Thymus (tissue), 11 donors: ENCODE data around the gene MRM2. TPM values are rescaled to one million over a fixed set of nuclear protein-coding genes. Genes with fewer than 3 reads are reported as not detected.
A peak's percentile ranks its signal among the peaks of the same experiment; 100 is the strongest.

Experiments used
- DNase-seq, 9 donors: peaks; one replicate each; pipeline ENCODE4 v3.0.0-alpha.2; 2013; ENCODE audit warnings: low spot score in 9 of 9, low read depth in 6 of 9, missing footprints in 1 of 9
- H3K27ac ChIP-seq, 2 donors: one replicate each; pipeline ENCODE4 v1.5.1; 2013; ENCODE audit warnings: control low read depth in 1 of 2, low read depth in 1 of 2, low read length in 1 of 2, mild to moderate bottlenecking in 1 of 2, moderate library complexity in 1 of 2
- H3K27me3 ChIP-seq, 2 donors: one replicate each; pipeline ENCODE4 v1.5.1; 2013; ENCODE audit warnings: low read length in 1 of 2; ENCODE audit not compliant: control insufficient read depth in 2 of 2, insufficient read depth in 1 of 2
- H3K36me3 ChIP-seq, 2 donors: one replicate each; pipeline ENCODE4 v1.5.1; 2013; ENCODE audit warnings: low read length in 1 of 2, mild to moderate bottlenecking in 1 of 2, moderate library complexity in 1 of 2; ENCODE audit not compliant: control insufficient read depth in 2 of 2, insufficient read depth in 2 of 2
- H3K4me1 ChIP-seq, 2 donors: one replicate each; pipeline ENCODE4 v1.5.1; 2013; ENCODE audit warnings: low read length in 2 of 2; ENCODE audit not compliant: control insufficient read depth in 2 of 2, insufficient read depth in 2 of 2
- H3K4me3 ChIP-seq, 2 donors: one replicate each; pipeline ENCODE4 v1.5.1; 2013; ENCODE audit warnings: low read length in 2 of 2, control low read depth in 1 of 2, mild to moderate bottlenecking in 1 of 2
- H3K9me3 ChIP-seq, 2 donors: one replicate each; pipeline ENCODE4 v1.5.1; 2013; ENCODE audit warnings: low read length in 1 of 2, mild to moderate bottlenecking in 1 of 2; ENCODE audit not compliant: control insufficient read depth in 2 of 2, insufficient read depth in 1 of 2
- WGBS: extraction: QIAGEN DNeasy Blood & Tissue Kit; methylation state at CpG from one replicate; pipeline ENCODE4 v1.1.7; 2013; 5-methylcytosine and 5-hydroxymethylcytosine counted together
- polyA plus RNA-seq: library from polyadenylated mRNA; stranded (reverse); fragments of 200-250 nt; gene quantifications from one replicate; pipeline ENCODE4 v1.2.3, GENCODE V29; 2013
- total RNA-seq: library from RNA; stranded (reverse); fragments of 120-200 nt; gene quantifications from one replicate; pipeline ENCODE4 v1.2.4, GENCODE V29; 2013
- donor health status: healthy.

MRM2 gene
- total and polyA plus RNA-seq, 2 donors, result 24.6 to 28.2 TPM

- H3K27me3 ChIP-seq, result no peaks in the 10 kb centered on the region
- peaks cover 18 to 67% of the 10 kb centered on the region in 2 donors for H3K4me1 ChIP-seq
- peaks cover 15 to 25% of the 10 kb centered on the region in 2 donors for H3K36me3 ChIP-seq
- DNase-seq, result no peak
- H3K4me3 ChIP-seq, result no peak overlapping the region
- H3K9me3 ChIP-seq, result no peaks in the 10 kb centered on the region
- WGBS, result 90% methylated on average over 25 of the region's 25 CpGs
- no peak overlapping the region for H3K27ac ChIP-seq
These were observed 2.5 kb upstream of the MRM2 start for GRCh38 chr7:2244404-2244995.

- H3K9me3 ChIP-seq, result no peaks in the 10 kb centered on the region
- no peaks in the 10 kb centered on the region for H3K27me3 ChIP-seq
- WGBS, result 95% methylated on average over 12 of the region's 12 CpGs
- H3K4me3 ChIP-seq, result no peak overlapping the region
- peaks cover 13 to 57% of the 10 kb centered on the region in 2 donors for H3K4me1 ChIP-seq
- H3K36me3 ChIP-seq, result peaks cover 24 to 30% of the 10 kb centered on the region in 2 donors
- no peak for DNase-seq
- H3K27ac ChIP-seq, result no peak overlapping the region
These were observed 1.5 kb upstream of the MRM2 start for GRCh38 chr7:2243458-2243857.

GRCh38 chr7:2242541-2243429 is 780 bp upstream of the MRM2 start:
- 46% methylated on average over 21 of the region's 21 CpGs for WGBS
- H3K4me1 ChIP-seq, result peaks cover 13 to 54% of the 10 kb centered on the region in 2 donors
- no peaks in the 10 kb centered on the region for H3K9me3 ChIP-seq
- H3K36me3 ChIP-seq, result peaks cover 25 to 31% of the 10 kb centered on the region in 2 donors
- peak in 2 of 9 donors; percentile 28 to 51 for DNase-seq
- H3K4me3 ChIP-seq, result peak overlapping the region; percentile 92 to 96
- peak overlapping the region; percentile 64 to 79 for H3K27ac ChIP-seq
- H3K27me3 ChIP-seq, result no peaks in the 10 kb centered on the region

- Histone ChIP-seq H3K4me1 (peaks cover 6 to 24% of the 10 kb centered on the region in 2 donors), H3K27ac (no peak overlapping the region), H3K36me3 (peaks cover 38 to 39% of the 10 kb centered on the region in 2 donors), H3K9me3 (no peaks in the 10 kb centered on the region), H3K4me3 (no peak overlapping the region), H3K27me3 (no peaks in the 10 kb centered on the region)
- no peak for DNase-seq
- WGBS, result 98% methylated on average over 17 of the region's 17 CpGs
These were observed 2.8 kb downstream of the MRM2 start for GRCh38 chr7:2239242-2239641.

- Histone ChIP-seq H3K4me1 (peaks cover 3 to 16% of the 10 kb centered on the region in 2 donors), H3K36me3 (peaks cover 39 to 40% of the 10 kb centered on the region in 2 donors)
- WGBS, result 92% methylated on average over 12 of the region's 12 CpGs
These were observed 4.8 kb downstream of the MRM2 start for GRCh38 chr7:2237109-2237602.

GRCh38 chr7:2233926-2234325 is 8.1 kb downstream of the MRM2 start:
- 96% methylated on average over 3 of the region's 3 CpGs for WGBS
- peaks cover 8 to 24% of the 10 kb centered on the region in 2 donors for H3K4me1 ChIP-seq
- no peak for DNase-seq

More at GRCh38 chr7:2237109-2237602, 4.8 kb downstream of the MRM2 start:
- peak in 1 of 9 donors; percentile 45 for DNase-seq
- peak overlapping the region; percentile 40 to 77 for H3K27ac ChIP-seq
- H3K4me3 ChIP-seq, result no peak overlapping the region
- H3K9me3 ChIP-seq, result no peaks in the 10 kb centered on the region
- H3K27me3 ChIP-seq, result no peaks in the 10 kb centered on the region

GRCh38 chr7:2232766-2233520 is 9.1 kb downstream of the MRM2 start, which contains the start of gene MAD1L1:
Gene MAD1L1 (minus strand): TSS chr7:2232945. CDS start chr7:2230133, 2,812 bp downstream.
- whole genome bisulfite sequencing, result 2% methylated on average over 63 of the region's 63 CpGs
- Histone ChIP-seq H3K4me1 (peaks cover 8 to 24% of the 10 kb centered on the region in 2 donors), H3K27me3 (no peaks in the 10 kb centered on the region), H3K36me3 (peaks cover 44 to 49% of the 10 kb centered on the region in 2 donors), H3K4me3 (peak within 1 kb of the TSS; percentile 83 to 99), H3K9me3 (no peaks in the 10 kb centered on the region), H3K27ac (peak within 1 kb of the TSS in 1 of 2 donors; percentile 31)
- DNase-seq, result peak; percentile 68 to 95 (median 84)

More at GRCh38 chr7:2233926-2234325, 8.1 kb downstream of the MRM2 start:
- no peak overlapping the region for H3K4me3 ChIP-seq
- H3K9me3 ChIP-seq, result no peaks in the 10 kb centered on the region
- no peak overlapping the region for H3K27ac ChIP-seq
- H3K36me3 ChIP-seq, result peaks cover 48 to 50% of the 10 kb centered on the region in 2 donors
- H3K27me3 ChIP-seq, result no peaks in the 10 kb centered on the region

GRCh38 chr7:2231992-2232765 is 9.8 kb downstream of the MRM2 start:
- Histone ChIP-seq H3K4me1 (peaks cover 8 to 24% of the 10 kb centered on the region in 2 donors), H3K27ac (peak overlapping the region in 1 of 2 donors; percentile 31), H3K9me3 (no peaks in the 10 kb centered on the region), H3K4me3 (peak overlapping the region; percentile 83 to 99), H3K27me3 (no peaks in the 10 kb centered on the region), H3K36me3 (peaks cover 46 to 53% of the 10 kb centered on the region in 2 donors)
- peak in 4 of 9 donors; percentile 17 to 64 (median 32) for DNase-seq
- WGBS, result 2% methylated on average over 46 of the region's 46 CpGs
